GM18499 (cell line): ENCODE results near the gene DALRD3.

Experiments
- ATAC-seq: cut with Tn5 transposase; IDR thresholded peaks from one replicate; pipeline ENCODE4 v1.9.1; 2021; ENCODE audit warnings: moderate number of reproducible peaks; ENCODE audit not compliant: insufficient read depth, unreplicated experiment

The DALRD3 gene

GRCh38 chr3:49006408-49007067 is 11.8 kb downstream of the DALRD3 start:
- no peak for ATAC-seq

GRCh38 chr3:49005998-49006397 is 12.4 kb downstream of the DALRD3 start:
- ATAC-seq, result no peak

DNA sequence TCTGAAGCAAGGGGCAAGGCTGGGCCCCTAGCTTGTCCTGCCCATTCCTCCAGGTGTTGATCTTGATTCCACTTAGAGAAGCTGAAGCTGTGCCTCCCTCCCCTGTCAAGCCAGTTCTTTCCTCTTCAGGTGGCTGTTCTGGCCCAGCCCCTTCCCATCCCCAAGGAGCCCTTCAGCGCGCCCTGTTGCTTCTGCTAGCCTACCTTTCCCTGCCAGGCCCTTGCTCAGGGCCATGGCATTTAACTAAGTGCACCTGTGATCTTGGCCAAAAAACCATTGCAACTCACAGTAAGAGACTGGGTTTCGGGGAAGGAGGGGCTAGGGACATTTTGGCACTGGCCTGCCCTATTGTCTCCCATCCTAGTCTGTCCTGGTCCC is 13.1 kb downstream of the DALRD3 start:
- no peak for ATAC-seq

DNA sequence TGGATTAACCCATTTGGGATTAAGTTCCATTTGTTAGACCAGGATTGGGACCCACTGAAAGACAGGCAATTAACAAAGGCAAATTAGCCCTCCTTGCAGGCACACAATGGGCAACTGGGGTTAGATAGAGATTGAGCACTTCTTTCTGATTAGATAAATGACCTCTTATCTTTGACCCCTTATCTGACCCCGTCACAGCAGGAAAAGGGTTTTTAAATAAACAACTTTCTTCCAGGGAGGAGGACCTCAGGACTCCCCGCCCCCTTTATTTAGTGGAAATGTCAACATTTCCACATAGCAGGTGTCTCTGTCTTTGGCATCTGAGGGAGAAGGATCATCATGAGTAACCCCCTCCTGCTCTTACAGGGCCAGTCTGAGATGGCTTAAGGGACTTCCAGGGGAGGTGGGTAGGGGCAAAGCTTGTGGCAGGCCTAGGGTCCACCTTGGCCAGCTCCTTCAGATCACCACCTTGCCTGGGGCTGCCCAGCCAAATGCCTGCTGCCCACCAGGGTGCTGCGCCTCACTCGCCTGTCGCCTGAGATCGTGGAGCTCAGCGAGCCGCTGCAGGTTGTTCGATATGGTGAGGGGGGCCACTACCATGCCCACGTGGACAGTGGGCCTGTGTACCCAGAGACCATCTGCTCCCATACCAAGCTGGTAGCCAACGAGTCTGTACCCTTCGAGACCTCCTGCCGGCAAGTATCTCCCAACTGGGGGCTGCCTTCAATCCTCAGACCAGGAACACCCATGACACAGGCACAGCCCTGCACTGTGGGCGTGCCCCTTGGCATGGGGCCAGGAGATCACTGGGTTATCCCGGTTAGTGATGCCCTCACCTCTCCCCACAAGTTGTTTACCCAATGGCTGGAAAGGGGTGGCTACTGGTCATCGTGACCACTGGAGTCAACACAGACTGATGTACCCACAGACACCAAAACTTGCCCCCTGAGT is 13.8 kb downstream of the DALRD3 start:
- no peak for ATAC-seq

DNA sequence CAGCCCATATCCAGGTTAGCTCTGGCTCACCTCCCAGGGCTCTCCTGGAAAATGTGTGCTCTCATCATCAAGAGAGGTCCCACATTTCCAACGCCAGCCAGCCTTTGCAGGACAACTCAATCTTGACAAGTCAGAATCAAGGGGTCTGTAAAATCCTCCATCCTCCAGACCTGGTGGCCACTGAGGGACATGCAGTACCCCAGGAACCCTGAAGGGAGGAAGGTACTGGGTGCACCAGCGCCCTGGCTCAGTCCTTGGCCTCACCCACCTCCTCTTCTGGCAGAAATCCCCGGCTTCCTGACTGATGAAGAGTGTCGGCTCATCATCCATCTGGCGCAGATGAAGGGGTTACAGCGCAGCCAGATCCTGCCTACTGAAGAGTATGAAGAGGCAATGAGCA is 17.2 kb downstream of the DALRD3 start:
- no peak for ATAC-seq

- ATAC-seq, result no peak
Observed at GRCh38 chr3:48999085-48999858, 19.1 kb downstream of the DALRD3 start.

DNA sequence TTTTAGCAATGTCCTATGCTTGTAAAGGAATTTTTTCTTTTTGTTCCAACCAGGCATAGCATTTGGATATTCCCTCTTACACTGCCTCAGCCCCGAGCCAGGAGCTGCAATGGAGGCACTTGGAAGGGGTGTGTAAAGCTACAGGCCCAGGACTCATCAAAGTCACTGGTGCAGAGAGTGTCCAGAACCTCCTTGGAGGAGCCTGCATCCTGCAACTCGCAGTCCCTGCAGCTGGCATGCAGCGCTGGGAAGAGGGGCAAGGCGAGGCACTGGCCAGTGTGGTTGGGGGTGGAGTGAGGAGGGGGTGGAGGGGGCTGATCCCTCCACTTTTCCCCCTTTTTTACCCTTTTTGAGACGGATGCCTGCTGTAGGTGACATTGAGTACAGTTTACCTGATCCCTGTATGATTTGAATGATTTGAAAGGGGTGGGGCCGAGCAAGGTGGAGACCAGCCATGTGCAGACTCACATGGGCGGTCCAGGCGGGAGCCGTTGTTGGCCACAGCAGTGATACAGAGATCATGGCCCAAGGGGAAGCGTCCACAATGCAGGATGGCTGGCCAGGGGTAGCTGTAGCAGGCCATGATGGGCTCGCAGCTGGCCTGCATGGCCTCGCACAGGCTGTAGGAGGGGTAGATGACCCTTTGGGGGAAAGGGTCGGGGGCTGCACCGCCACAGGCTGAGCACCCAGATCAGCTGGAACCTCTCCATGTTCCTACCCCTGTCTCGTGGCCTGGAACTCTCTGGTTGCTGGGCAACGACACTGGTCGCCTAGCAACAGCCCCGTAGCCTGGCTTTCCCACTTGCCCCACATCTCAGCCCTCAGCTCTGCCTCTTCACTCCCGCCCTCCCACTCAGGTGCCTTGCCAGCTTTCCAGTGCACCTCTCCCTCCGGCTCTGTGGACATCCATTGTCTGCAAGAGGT is 20.4 kb downstream of the DALRD3 start:
- no peak for ATAC-seq

- no peak for ATAC-seq
Observed at GRCh38 chr3:48997102-48997635, 21.2 kb downstream of the DALRD3 start.

- no peak for ATAC-seq
Observed at GRCh38 chr3:48996640-48997039, 21.7 kb downstream of the DALRD3 start.

DNA sequence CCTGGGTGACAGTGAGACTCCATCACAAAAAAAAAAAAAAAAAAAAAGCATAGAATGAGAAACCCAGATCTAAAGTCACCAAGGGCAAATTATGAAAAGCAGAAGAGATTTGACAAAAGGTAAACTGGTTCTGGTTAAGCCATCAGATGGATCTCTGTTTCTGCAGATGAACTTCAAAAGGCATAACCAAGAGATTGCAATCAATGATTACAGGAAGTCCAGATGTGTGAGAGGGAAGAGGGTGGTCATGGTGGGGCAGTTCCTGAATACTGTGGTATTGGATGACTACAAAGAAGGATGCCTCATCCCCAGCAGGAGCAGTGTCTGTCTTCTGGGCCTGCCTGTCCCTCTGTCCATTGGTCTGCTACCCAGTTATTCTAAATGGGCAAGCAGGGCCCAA is 24.5 kb downstream of the DALRD3 start:
- no peak for ATAC-seq

GRCh38 chr3:48991851-48992545 is 26.4 kb downstream of the DALRD3 start:
- ATAC-seq, result no peak

DNA sequence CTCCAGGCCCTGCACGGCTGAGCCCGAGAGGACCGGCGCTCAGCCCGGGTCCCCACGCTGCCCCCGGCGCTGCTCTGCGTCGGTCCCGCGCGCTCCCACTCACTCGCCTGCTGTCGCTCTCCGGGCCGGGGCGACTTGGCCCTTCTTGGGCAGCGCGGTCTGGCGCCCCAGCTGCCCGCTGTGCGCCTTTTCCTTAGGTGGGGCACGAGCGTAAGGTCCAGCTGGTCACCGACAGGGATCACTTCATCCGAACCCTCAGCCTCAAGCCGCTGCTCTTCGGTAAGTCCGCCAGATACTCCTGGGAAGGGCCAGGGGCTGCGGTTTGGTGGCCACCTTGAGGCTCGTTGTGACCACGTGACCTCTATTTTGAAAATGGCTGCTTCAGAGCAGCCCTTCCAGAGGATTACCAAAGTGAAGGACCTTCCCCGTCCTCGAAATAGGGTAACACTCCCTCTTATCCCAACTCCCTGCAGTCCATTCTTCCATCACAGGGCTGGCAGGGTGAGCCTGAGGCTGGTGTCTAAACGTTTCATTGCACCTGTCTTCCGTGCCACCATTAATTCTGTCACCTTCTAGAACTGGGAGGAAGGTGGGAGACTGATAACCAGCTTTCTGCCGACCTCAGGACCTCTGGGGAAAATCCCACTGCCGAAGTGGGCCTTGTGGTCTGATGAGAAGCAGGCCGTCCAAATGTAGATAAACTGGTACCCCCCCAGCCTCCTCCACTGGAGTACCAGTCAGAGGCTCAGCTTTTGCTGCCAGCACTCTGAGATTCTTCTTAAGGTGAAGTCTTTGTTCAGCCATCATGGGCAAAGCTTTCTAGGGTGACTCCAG is 27.5 kb downstream of the DALRD3 start:
- no peak for ATAC-seq

- no peak for ATAC-seq
Observed at GRCh38 chr3:48989796-48990635, 28.4 kb downstream of the DALRD3 start, which contains the start of gene P4HTM. Gene P4HTM (plus strand): TSS chr3:48990241. CDS start chr3:48990257, 16 bp downstream.

GRCh38 chr3:48989126-48989795 is 29.1 kb downstream of the DALRD3 start:
- no peak for ATAC-seq

- no peak for ATAC-seq
Observed at GRCh38 chr3:48985831-48986376, 32.5 kb downstream of the DALRD3 start.

- no peak for ATAC-seq
Observed at GRCh38 chr3:48984663-48985062, 33.7 kb downstream of the DALRD3 start.
